Mammary epithelial cell (primary cell): Measurements from ENCODE around the gene SPATS2.

ENCODE experiments used
- CTCF ChIP-seq, 2 donors: IDR thresholded peaks in 1 of 2; conservative IDR thresholded peaks in 1 of 2; 2 replicates each; pipeline ENCODE4 v1.5.1; 2011 to 2012; ENCODE audit warnings: inconsistent platforms in 2 of 2, low read length in 2 of 2, mild to moderate bottlenecking in 2 of 2, control low read depth in 1 of 2, low read depth in 1 of 2; ENCODE audit not compliant: insufficient read depth in 1 of 2; ENCODE audit errors: extremely low read depth in 1 of 2
- EZH2 ChIP-seq: IDR thresholded peaks from 2 replicates; pipeline ENCODE4 v1.6.1; 2012; ENCODE audit warnings: low read length, inconsistent platforms, borderline replicate concordance

- TF ChIP-seq CTCF (conservative IDR thresholded peaks at IDR 0.05 in 1 of 2, IDR thresholded peaks at IDR 0.05 in 1 of 2; ENCODE audit: extremely low read depth in 1 of 2, insufficient read depth in 1 of 2, low read depth in 1 of 2, low read length in 2 of 2) (no peak), EZH2 (no peak)
Measured at GRCh38 chr12:49538510-49539403, 171.5 kb downstream of the SPATS2 start, which contains the start of gene KCNH3.
